SK-N-MC (cell line): ENCODE data around the gene CDIP1.

ENCODE experiments used
- EZH2 ChIP-seq: fragments of 200-600 bp; sonication (generic); IDR thresholded peaks from one replicate; pipeline ENCODE4 v1.6.1; 2017; ENCODE audit warnings: antibody characterized with exemption
- FOXP2 ChIP-seq: optimal IDR thresholded peaks from 2 replicates; pipeline ENCODE3; 2011; ENCODE audit warnings: mild to moderate bottlenecking, moderate library complexity; ENCODE audit not compliant: insufficient read depth; ENCODE audit errors: extremely low read length, control extremely low read depth
- POLR2AphosphoS5 ChIP-seq: IDR thresholded peaks from 2 replicates; pipeline ENCODE4 v1.6.1; 2012; ENCODE audit warnings: mild to moderate bottlenecking, low read depth, low read length, borderline replicate concordance

- TF ChIP-seq POLR2AphosphoS5 = no peak
- no peak for TF ChIP-seq EZH2
- no peak for TF ChIP-seq FOXP2
These were observed 57.0 kb downstream of the CDIP1 start for GRCh38 chr16:4481526-4481925.
